ENCODE measurements around the gene ALCAM. TPM values are rescaled to one million over a fixed set of nuclear protein-coding genes. Genes with fewer than 3 reads are reported as not detected.

ALCAM gene
- total and polyA plus RNA-seq, 2 of the 8 experiments (the other 6 are each of a cell fraction or from before 2014, with no cell fraction given), result 10.8 to 33.0 TPM

- TF ChIP-seq CREB1 (IDR thresholded peaks at IDR 0.05), result no peak
- TF ChIP-seq SUZ12 (IDR thresholded peaks at IDR 0.05; ENCODE audit: low read length), result no peak
- TF ChIP-seq RAD21 (IDR thresholded peaks at IDR 0.05 in 1 of 2, conservative IDR thresholded peaks at IDR 0.05 in 1 of 2; ENCODE audit: low read depth in 2 of 2, low read length in 2 of 2), result peak; percentile 82 to 83
- no peak for TF ChIP-seq EZH2 (IDR thresholded peaks at IDR 0.05; ENCODE audit: low read depth, low read length, severe bottlenecking)
These were observed 152.2 kb downstream of the ALCAM start (continued) for GRCh38 chr3:105518806-105519418.

Data from H1 (cell line).